ENCODE measurements around the gene SPINT1.

SPINT1 gene

DNA sequence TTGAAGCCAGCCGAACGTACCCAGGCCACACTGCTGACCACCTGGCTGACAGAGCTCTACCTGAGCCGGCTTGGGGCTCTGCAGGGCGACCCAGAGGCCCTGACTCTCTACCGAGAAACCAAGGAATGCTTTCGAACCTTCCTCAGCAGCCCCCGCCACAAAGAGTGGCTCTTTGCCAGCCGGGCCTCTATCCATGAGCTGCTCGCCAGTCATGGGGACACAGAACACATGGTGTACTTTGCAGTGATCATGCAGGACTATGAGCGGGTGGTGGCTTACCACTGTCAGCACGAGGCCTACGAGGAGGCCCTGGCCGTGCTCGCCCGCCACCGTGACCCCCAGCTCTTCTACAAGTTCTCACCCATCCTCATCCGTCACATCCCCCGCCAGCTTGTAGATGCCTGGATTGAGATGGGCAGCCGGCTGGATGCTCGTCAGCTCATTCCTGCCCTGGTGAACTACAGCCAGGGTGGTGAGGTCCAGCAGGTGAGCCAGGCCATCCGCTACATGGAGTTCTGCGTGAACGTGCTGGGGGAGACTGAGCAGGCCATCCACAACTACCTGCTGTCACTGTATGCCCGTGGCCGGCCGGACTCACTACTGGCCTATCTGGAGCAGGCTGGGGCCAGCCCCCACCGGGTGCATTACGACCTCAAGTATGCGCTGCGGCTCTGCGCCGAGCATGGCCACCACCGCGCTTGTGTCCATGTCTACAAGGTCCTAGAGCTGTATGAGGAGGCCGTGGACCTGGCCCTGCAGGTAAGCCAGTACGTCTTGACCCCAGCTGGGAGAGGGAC lies 56.6 kb downstream of the SPINT1 start:
- TF ChIP-seq CSDC2 (CRISPR knock-in tag; IDR thresholded peaks at IDR 0.05) (no peak), ISL1 (CRISPR knock-in tag; IDR thresholded peaks at IDR 0.05) (no peak)
- no peak for ATAC-seq

GRCh38 chr15:40901053-40901443 lies 57.2 kb downstream of the SPINT1 start:
- TF ChIP-seq ZNF565 (CRISPR knock-in tag; conservative IDR thresholded peaks at IDR 0.05; ENCODE audit: low read depth), result no peak
- TF ChIP-seq, protein P1, sequence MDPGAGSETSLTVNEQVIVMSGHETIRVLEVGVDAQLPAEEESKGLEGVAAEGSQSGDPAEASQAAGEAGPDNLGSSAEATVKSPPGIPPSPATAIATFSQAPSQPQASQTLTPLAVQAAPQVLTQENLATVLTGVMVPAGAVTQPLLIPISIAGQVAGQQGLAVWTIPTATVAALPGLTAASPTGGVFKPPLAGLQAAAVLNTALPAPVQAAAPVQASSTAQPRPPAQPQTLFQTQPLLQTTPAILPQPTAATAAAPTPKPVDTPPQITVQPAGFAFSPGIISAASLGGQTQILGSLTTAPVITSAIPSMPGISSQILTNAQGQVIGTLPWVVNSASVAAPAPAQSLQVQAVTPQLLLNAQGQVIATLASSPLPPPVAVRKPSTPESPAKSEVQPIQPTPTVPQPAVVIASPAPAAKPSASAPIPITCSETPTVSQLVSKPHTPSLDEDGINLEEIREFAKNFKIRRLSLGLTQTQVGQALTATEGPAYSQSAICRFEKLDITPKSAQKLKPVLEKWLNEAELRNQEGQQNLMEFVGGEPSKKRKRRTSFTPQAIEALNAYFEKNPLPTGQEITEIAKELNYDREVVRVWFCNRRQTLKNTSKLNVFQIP (CRISPR knock-in tag; IDR thresholded peaks at IDR 0.05; ENCODE audit: borderline replicate concordance, low read depth), result no peak
- TF ChIP-seq PPARA (CRISPR knock-in tag; IDR thresholded peaks at IDR 0.05; ENCODE audit: borderline replicate concordance), result no peak
- TF ChIP-seq, protein P2, sequence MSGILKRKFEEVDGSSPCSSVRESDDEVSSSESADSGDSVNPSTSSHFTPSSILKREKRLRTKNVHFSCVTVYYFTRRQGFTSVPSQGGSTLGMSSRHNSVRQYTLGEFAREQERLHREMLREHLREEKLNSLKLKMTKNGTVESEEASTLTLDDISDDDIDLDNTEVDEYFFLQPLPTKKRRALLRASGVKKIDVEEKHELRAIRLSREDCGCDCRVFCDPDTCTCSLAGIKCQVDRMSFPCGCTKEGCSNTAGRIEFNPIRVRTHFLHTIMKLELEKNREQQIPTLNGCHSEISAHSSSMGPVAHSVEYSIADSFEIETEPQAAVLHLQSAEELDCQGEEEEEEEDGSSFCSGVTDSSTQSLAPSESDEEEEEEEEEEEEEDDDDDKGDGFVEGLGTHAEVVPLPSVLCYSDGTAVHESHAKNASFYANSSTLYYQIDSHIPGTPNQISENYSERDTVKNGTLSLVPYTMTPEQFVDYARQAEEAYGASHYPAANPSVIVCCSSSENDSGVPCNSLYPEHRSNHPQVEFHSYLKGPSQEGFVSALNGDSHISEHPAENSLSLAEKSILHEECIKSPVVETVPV (CRISPR knock-in tag; IDR thresholded peaks at IDR 0.05), result no peak
- TF ChIP-seq OSR1 (CRISPR knock-in tag; IDR thresholded peaks at IDR 0.05), result no peak
- TF ChIP-seq ISL1 (CRISPR knock-in tag; IDR thresholded peaks at IDR 0.05), result no peak
- no peak for TF ChIP-seq RARB (CRISPR knock-in tag; IDR thresholded peaks at IDR 0.05)
- TF ChIP-seq SNAI2 (CRISPR knock-in tag; IDR thresholded peaks at IDR 0.05), result no peak
- TF ChIP-seq CSDC2 (CRISPR knock-in tag; IDR thresholded peaks at IDR 0.05), result no peak
- no peak for TF ChIP-seq CREB5 (CRISPR knock-in tag; IDR thresholded peaks at IDR 0.05; ENCODE audit: low read depth)
- TF ChIP-seq ZFP30 (CRISPR knock-in tag; IDR thresholded peaks at IDR 0.05), result no peak
- TF ChIP-seq BACH2 (CRISPR knock-in tag; IDR thresholded peaks at IDR 0.05; ENCODE audit: borderline replicate concordance), result no peak
- TF ChIP-seq ZC3H10 (CRISPR knock-in tag; IDR thresholded peaks at IDR 0.05), result no peak
- no peak for TF ChIP-seq ZFP3 (CRISPR knock-in tag; IDR thresholded peaks at IDR 0.05)
- no peak for TF ChIP-seq PATZ1 (CRISPR knock-in tag; IDR thresholded peaks at IDR 0.05; ENCODE audit: borderline replicate concordance)
- TF ChIP-seq ZNF8 (CRISPR knock-in tag; IDR thresholded peaks at IDR 0.05), result no peak
- TF ChIP-seq, protein P3, sequence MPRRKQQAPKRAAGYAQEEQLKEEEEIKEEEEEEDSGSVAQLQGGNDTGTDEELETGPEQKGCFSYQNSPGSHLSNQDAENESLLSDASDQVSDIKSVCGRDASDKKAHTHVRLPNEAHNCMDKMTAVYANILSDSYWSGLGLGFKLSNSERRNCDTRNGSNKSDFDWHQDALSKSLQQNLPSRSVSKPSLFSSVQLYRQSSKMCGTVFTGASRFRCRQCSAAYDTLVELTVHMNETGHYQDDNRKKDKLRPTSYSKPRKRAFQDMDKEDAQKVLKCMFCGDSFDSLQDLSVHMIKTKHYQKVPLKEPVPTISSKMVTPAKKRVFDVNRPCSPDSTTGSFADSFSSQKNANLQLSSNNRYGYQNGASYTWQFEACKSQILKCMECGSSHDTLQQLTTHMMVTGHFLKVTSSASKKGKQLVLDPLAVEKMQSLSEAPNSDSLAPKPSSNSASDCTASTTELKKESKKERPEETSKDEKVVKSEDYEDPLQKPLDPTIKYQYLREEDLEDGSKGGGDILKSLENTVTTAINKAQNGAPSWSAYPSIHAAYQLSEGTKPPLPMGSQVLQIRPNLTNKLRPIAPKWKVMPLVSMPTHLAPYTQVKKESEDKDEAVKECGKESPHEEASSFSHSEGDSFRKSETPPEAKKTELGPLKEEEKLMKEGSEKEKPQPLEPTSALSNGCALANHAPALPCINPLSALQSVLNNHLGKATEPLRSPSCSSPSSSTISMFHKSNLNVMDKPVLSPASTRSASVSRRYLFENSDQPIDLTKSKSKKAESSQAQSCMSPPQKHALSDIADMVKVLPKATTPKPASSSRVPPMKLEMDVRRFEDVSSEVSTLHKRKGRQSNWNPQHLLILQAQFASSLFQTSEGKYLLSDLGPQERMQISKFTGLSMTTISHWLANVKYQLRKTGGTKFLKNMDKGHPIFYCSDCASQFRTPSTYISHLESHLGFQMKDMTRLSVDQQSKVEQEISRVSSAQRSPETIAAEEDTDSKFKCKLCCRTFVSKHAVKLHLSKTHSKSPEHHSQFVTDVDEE (CRISPR knock-in tag; IDR thresholded peaks at IDR 0.05), result no peak
- ATAC-seq, result no peak

- ATAC-seq, result no peak
Observed at GRCh38 chr15:40902605-40903561, 59.0 kb downstream of the SPINT1 start.

More at GRCh38 chr15:40902605-40903561, 59.0 kb downstream of the SPINT1 start:
- TF ChIP-seq ESRRG (CRISPR knock-in tag; IDR thresholded peaks at IDR 0.05), result no peak
- TF ChIP-seq TCF4 (CRISPR knock-in tag; IDR thresholded peaks at IDR 0.05; ENCODE audit: borderline replicate concordance), result no peak
- TF ChIP-seq ZNF8 (CRISPR knock-in tag; IDR thresholded peaks at IDR 0.05), result no peak
- no peak for TF ChIP-seq ARNTL (CRISPR knock-in tag; IDR thresholded peaks at IDR 0.05; ENCODE audit: borderline replicate concordance, low read depth)
- no peak for TF ChIP-seq PPARA (CRISPR knock-in tag; IDR thresholded peaks at IDR 0.05; ENCODE audit: borderline replicate concordance)
- no peak for TF ChIP-seq ZNF565 (CRISPR knock-in tag; conservative IDR thresholded peaks at IDR 0.05; ENCODE audit: low read depth)
- TF ChIP-seq, protein P3 (CRISPR knock-in tag; IDR thresholded peaks at IDR 0.05), result no peak
- no peak for TF ChIP-seq ZC3H10 (CRISPR knock-in tag; IDR thresholded peaks at IDR 0.05)
- no peak for TF ChIP-seq ZNF70 (CRISPR knock-in tag; IDR thresholded peaks at IDR 0.05)
- no peak for TF ChIP-seq ZFP30 (CRISPR knock-in tag; IDR thresholded peaks at IDR 0.05)
- no peak for TF ChIP-seq RARB (CRISPR knock-in tag; IDR thresholded peaks at IDR 0.05)

Measured in SK-N-SH treated with all-trans-retinoic acid at 6 μM for 48 hours (cell line).